Measurements from ENCODE around the gene MSRB2.
"Not testable (repeated sequence)": the region's sequence is repeated elsewhere in the genome, so short reads cannot be mapped to it uniquely, and the experiment has no call there.

Gene MSRB2

GRCh38 chr10:23095404-23095965 lies at the start of gene MSRB2:
TSS of gene MSRB2 (plus strand) at chr10:23095579. CDS start at chr10:23095609, 30 bp downstream.
- peak; percentile 47 to 57 for DNase-seq (ENCODE audit: low read depth in 2 of 2)

GRCh38 chr10:23046027-23046426 lies 49.4 kb upstream of the MSRB2 start:
- DNase-seq (ENCODE audit: low read depth in 2 of 2) = no peak

- no peak for DNase-seq (ENCODE audit: low read depth in 2 of 2)
Measured at GRCh38 chr10:23047201-23048050, 48.0 kb upstream of the MSRB2 start.

GRCh38 chr10:23048191-23048590 lies 47.2 kb upstream of the MSRB2 start:
- no peak for DNase-seq (ENCODE audit: low read depth in 2 of 2)

- DNase-seq (ENCODE audit: low read depth in 2 of 2) = no peak
Measured at GRCh38 chr10:23051278-23051677, 44.1 kb upstream of the MSRB2 start.

GRCh38 chr10:23051855-23052331 lies 43.5 kb upstream of the MSRB2 start:
- DNase-seq (ENCODE audit: low read depth in 2 of 2) = no peak

GRCh38 chr10:23053036-23053435 lies 42.3 kb upstream of the MSRB2 start:
- no peak for DNase-seq (ENCODE audit: low read depth in 2 of 2)

- no peak for DNase-seq (ENCODE audit: low read depth in 2 of 2)
Measured at GRCh38 chr10:23055424-23056185, 39.8 kb upstream of the MSRB2 start.

- no peak for DNase-seq (ENCODE audit: low read depth in 2 of 2)
Measured at GRCh38 chr10:23056186-23056579, 39.2 kb upstream of the MSRB2 start.

- no peak for DNase-seq (ENCODE audit: low read depth in 2 of 2)
Measured at GRCh38 chr10:23058366-23058765, 37.0 kb upstream of the MSRB2 start.

- DNase-seq (ENCODE audit: low read depth in 2 of 2) = no peak
Measured at GRCh38 chr10:23060918-23061317, 34.5 kb upstream of the MSRB2 start.

- no peak for DNase-seq (ENCODE audit: low read depth in 2 of 2)
Measured at GRCh38 chr10:23063045-23063972, 32.1 kb upstream of the MSRB2 start.

GRCh38 chr10:23063973-23064812 lies 31.2 kb upstream of the MSRB2 start:
- DNase-seq (ENCODE audit: low read depth in 2 of 2) = no peak

GRCh38 chr10:23064813-23065114 lies 30.6 kb upstream of the MSRB2 start:
- not testable (repeated sequence) for DNase-seq (ENCODE audit: low read depth in 2 of 2)

GRCh38 chr10:23065181-23065948 lies 30.0 kb upstream of the MSRB2 start:
- no peak for DNase-seq (ENCODE audit: low read depth in 2 of 2)

GRCh38 chr10:23067337-23067736 lies 28.0 kb upstream of the MSRB2 start:
- DNase-seq (ENCODE audit: low read depth in 2 of 2) = no peak

GRCh38 chr10:23067939-23068775 lies 27.2 kb upstream of the MSRB2 start:
- peak; percentile 17 to 29 for DNase-seq (ENCODE audit: low read depth in 2 of 2)

GRCh38 chr10:23069019-23069815 lies 26.2 kb upstream of the MSRB2 start:
- no peak for DNase-seq (ENCODE audit: low read depth in 2 of 2)

All from activated CD8-positive, alpha-beta memory T cell treated with anti-CD3 and anti-CD28 coated beads for 4 hours (primary cell).